Epidermal melanocyte (primary cell): ENCODE measurements around the gene NFIB.

ENCODE experiments used
- DNase-seq: peaks from one replicate; pipeline ENCODE4 v3.0.0; 2011; ENCODE audit warnings: low spot score; ENCODE audit not compliant: insufficient read length

NFIB gene

GRCh38 chr9:14043483-14043882, 270.5 kb downstream of the NFIB start:
- peak; percentile 33 for DNase-seq

- no peak for DNase-seq
Observed at GRCh38 chr9:14037331-14037730, 276.6 kb downstream of the NFIB start.

GRCh38 chr9:14033067-14033466, 280.9 kb downstream of the NFIB start:
- DNase-seq = no peak
